CD4-positive, alpha-beta memory T cell (primary cell): ENCODE measurements around the gene CPEB3. TPM values are rescaled to one million over a fixed set of nuclear protein-coding genes. Genes with fewer than 3 reads are reported as not detected.

Experiments used
- CTCF ChIA-PET: fragments of 350-600 bp; sonication (Branson Sonifier 250); formaldehyde crosslinking; loops from one replicate; lab custom pipeline; 2021; ENCODE audit warnings: inconsistent platforms; ENCODE audit not compliant: partially characterized antibody; lab: Charles Lee
- POLR2A ChIA-PET: fragments of 350-600 bp; sonication (Branson Sonifier 250); formaldehyde crosslinking; loops from one replicate; lab custom pipeline; 2021; ENCODE audit not compliant: partially characterized antibody; lab: Charles Lee
- DNase-seq, 5 donors: peaks; one replicate each; pipeline versions ENCODE4 v3.0.0 to v3.0.0-alpha.2; 2020 to 2022; ENCODE audit warnings: mixed read lengths in 1 of 5
- H3K27ac ChIP-seq: one replicate; pipeline ENCODE4 v1.7.0; 2013; ENCODE audit warnings: low read depth, low read length
- H3K27me3 ChIP-seq: 2 replicates; pipeline ENCODE4 v1.7.0; 2013; ENCODE audit warnings: mild to moderate bottlenecking, low read length, moderate library complexity; ENCODE audit not compliant: insufficient read depth
- H3K36me3 ChIP-seq: 2 replicates; pipeline ENCODE4 v1.7.0; 2013; ENCODE audit warnings: mild to moderate bottlenecking, low read length, moderate library complexity; ENCODE audit not compliant: insufficient read depth
- H3K4me1 ChIP-seq: 2 replicates; pipeline ENCODE4 v1.7.0; 2013; ENCODE audit warnings: mild to moderate bottlenecking, low read length, moderate library complexity; ENCODE audit not compliant: insufficient read depth
- H3K4me3 ChIP-seq, 2 donors: one replicate each; pipeline ENCODE4 v1.7.0; 2013; ENCODE audit warnings: low read length in 2 of 2, mild to moderate bottlenecking in 1 of 2
- H3K9me3 ChIP-seq, 2 donors: one replicate each; pipeline ENCODE4 v1.7.0; 2013; ENCODE audit warnings: low read length in 2 of 2, control low read depth in 1 of 2; ENCODE audit not compliant: control insufficient read depth in 1 of 2
- H3K27ac Mint-ChIP-seq, 7 donors: one replicate each; pipeline ENCODE4 v1.8.0; 2020 to 2021; ENCODE audit warnings: mixed read lengths in 7 of 7, mild to moderate bottlenecking in 6 of 7, inconsistent platforms in 3 of 7, moderate library complexity in 3 of 7
- H3K27me3 Mint-ChIP-seq, 2 donors: one replicate each; pipeline ENCODE4 v1.8.0; 2020 to 2021; ENCODE audit warnings: mixed read lengths in 2 of 2
- H3K36me3 Mint-ChIP-seq, 2 donors: one replicate each; pipeline ENCODE4 v1.8.0; 2020 to 2021; ENCODE audit warnings: mixed read lengths in 2 of 2, inconsistent platforms in 1 of 2, mild to moderate bottlenecking in 1 of 2
- H3K4me1 Mint-ChIP-seq, 4 donors: one replicate each; pipeline ENCODE4 v1.8.0; 2020 to 2021; ENCODE audit warnings: mixed read lengths in 4 of 4, mild to moderate bottlenecking in 1 of 4
- H3K4me3 Mint-ChIP-seq, 8 donors: one replicate each; pipeline ENCODE4 v1.8.0; 2020 to 2021; ENCODE audit warnings: mixed read lengths in 8 of 8, mild to moderate bottlenecking in 7 of 8, moderate library complexity in 6 of 8, inconsistent platforms in 3 of 8
- H3K9me3 Mint-ChIP-seq, 8 donors: one replicate each; pipeline ENCODE4 v1.8.0; 2020 to 2021; ENCODE audit warnings: mixed read lengths in 8 of 8, mild to moderate bottlenecking in 5 of 8, inconsistent platforms in 3 of 8, moderate library complexity in 1 of 8
- intact Hi-C: fragments of 100-400 bp; cut with micrococcal nuclease; formaldehyde crosslinking; loops from one replicate; pipeline ENCODE4 v1.15.1; 2023
- polyA plus RNA-seq, 2 donors: library from polyadenylated mRNA; unstranded; fragments of 300-500 nt; fragmentation: Illumina TruSeq; gene quantifications; one replicate each; pipeline ENCODE4 v1.2.3, GENCODE V29; 2021
- total RNA-seq, 2 experiments: library from RNA; stranded (reverse); gene quantifications; one replicate each; pipeline ENCODE4 v1.2.3, GENCODE V29; 2021

The CPEB3 gene
- total and polyA plus RNA-seq, 4 experiments from 2014 or later = 0.88 to 3.8 (median 2.4) TPM

GRCh38 chr10:92009445-92009844 is 281.4 kb downstream of the CPEB3 start:
- peaks cover 11% of the 10 kb centered on the region for H3K36me3 ChIP-seq

GRCh38 chr10:92005978-92006377 is 284.9 kb downstream of the CPEB3 start:
- no peak overlapping the region for H3K27ac ChIP-seq
- no peaks in the 10 kb centered on the region for H3K9me3 ChIP-seq
- no peak overlapping the region for H3K4me3 ChIP-seq
- intact Hi-C loops = no loop called here
- Mint-ChIP-seq H3K4me1 (peaks cover 6 to 11% (median 10%) of the 10 kb centered on the region in 4 donors), H3K36me3 (peaks cover 60 to 79% of the 10 kb centered on the region in 2 donors), H3K27me3 (no peaks in the 10 kb centered on the region), H3K27ac (peak overlapping the region in 1 of 7 donors; percentile 62), H3K4me3 (no peak overlapping the region), H3K9me3 (peaks cover 0 to 1% (median 0%) of the 10 kb centered on the region in 8 donors)
- POLR2A ChIA-PET = no interaction called here
- CTCF ChIA-PET = no interaction called here
- DNase-seq = no peak
- H3K27me3 ChIP-seq = no peaks in the 10 kb centered on the region
- H3K36me3 ChIP-seq = no peaks in the 10 kb centered on the region
- peaks cover 9% of the 10 kb centered on the region for H3K4me1 ChIP-seq

More at GRCh38 chr10:92009445-92009844, 281.4 kb downstream of the CPEB3 start:
- Mint-ChIP-seq H3K27ac (peak overlapping the region in 1 of 7 donors; percentile 53), H3K36me3 (peaks cover 60 to 61% of the 10 kb centered on the region in 2 donors), H3K9me3 (peaks cover 0 to 1% (median 0%) of the 10 kb centered on the region in 8 donors), H3K4me1 (peaks cover 6 to 10% (median 8%) of the 10 kb centered on the region in 4 donors), H3K4me3 (no peak overlapping the region), H3K27me3 (no peaks in the 10 kb centered on the region)
- CTCF ChIA-PET = interaction anchor here (0.5 to 1.3 kb wide), 3 partner anchors 15 to 323 kb away, joined by 3 read pairs; no protein-coding TSS in a partner anchor
- Histone ChIP-seq H3K4me3 (no peak overlapping the region), H3K27me3 (no peaks in the 10 kb centered on the region), H3K9me3 (no peaks in the 10 kb centered on the region), H3K4me1 (peaks cover 9% of the 10 kb centered on the region), H3K27ac (no peak overlapping the region)
- no peak for DNase-seq
- POLR2A ChIA-PET = no interaction called here
- intact Hi-C loops = no loop called here

DNA sequence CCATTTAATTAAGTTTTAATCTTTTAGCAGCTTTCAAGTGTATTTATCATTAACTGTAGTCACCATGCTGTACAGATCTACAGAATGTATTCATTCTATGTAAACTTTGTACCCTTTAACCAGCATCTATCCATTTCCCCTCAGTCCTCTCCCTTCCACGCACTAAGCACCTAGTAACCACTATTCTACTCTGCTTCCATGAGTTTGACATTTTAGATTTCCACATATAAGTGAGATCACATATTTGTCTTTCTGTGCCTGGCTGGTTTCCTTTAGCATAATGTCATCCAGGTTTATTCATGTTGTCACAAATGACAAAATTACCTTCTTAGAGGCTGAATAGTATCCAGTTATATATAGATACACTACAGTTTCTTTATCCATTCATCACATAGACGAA is 287.6 kb downstream of the CPEB3 start:
- H3K27me3 Mint-ChIP-seq = no peaks in the 10 kb centered on the region
- peaks cover 67 to 73% of the 10 kb centered on the region in 2 donors for H3K36me3 Mint-ChIP-seq
- H3K9me3 Mint-ChIP-seq = peaks cover 0 to 4% (median 0%) of the 10 kb centered on the region in 8 donors
- H3K4me1 Mint-ChIP-seq = peaks cover 0 to 4% (median 2%) of the 10 kb centered on the region in 4 donors
- Histone ChIP-seq H3K27ac (no peak overlapping the region), H3K4me1 (peaks cover 2% of the 10 kb centered on the region), H3K4me3 (no peak overlapping the region), H3K36me3 (no peaks in the 10 kb centered on the region), H3K27me3 (no peaks in the 10 kb centered on the region), H3K9me3 (no peaks in the 10 kb centered on the region)
- ChIA-PET POLR2A (no interaction called here), CTCF (no interaction called here)
- H3K27ac Mint-ChIP-seq = no peak overlapping the region
- H3K4me3 Mint-ChIP-seq = no peak overlapping the region
- no peak for DNase-seq
- intact Hi-C loops = no loop called here

DNA sequence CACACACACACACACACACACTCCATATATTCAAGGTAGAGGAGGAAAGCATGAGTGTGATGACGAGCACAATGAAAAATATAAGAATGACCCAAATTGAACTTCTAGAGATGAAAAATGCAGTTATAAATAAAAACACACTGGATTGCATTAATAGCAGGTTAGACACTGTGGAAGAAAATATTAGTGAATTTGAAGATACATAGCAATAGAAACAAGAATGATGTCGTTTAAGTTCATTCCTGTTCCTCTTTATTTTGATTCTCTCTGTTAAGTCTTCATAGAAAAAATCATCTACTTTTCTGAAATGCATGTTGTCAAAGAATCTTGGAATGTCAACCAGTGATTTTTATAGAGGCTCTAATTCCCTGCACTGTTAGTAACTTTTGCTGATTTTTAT is 288.9 kb downstream of the CPEB3 start:
- no peak overlapping the region for H3K27ac Mint-ChIP-seq
- H3K9me3 Mint-ChIP-seq = peaks cover 0 to 4% (median 0%) of the 10 kb centered on the region in 8 donors
- H3K27me3 Mint-ChIP-seq = no peaks in the 10 kb centered on the region
- Histone ChIP-seq H3K4me3 (no peak overlapping the region), H3K27ac (no peak overlapping the region), H3K9me3 (no peaks in the 10 kb centered on the region), H3K36me3 (no peaks in the 10 kb centered on the region), H3K4me1 (no peaks in the 10 kb centered on the region), H3K27me3 (no peaks in the 10 kb centered on the region)
- DNase-seq = no peak
- H3K36me3 Mint-ChIP-seq = peaks cover 71 to 79% of the 10 kb centered on the region in 2 donors
- intact Hi-C loops = no loop called here
- H3K4me1 Mint-ChIP-seq = peaks cover 0 to 4% (median 2%) of the 10 kb centered on the region in 4 donors
- ChIA-PET CTCF (no interaction called here), POLR2A (no interaction called here)
- H3K4me3 Mint-ChIP-seq = no peak overlapping the region

GRCh38 chr10:92001581-92001980 is 289.3 kb downstream of the CPEB3 start:
- H3K4me3 ChIP-seq = no peak overlapping the region
- intact Hi-C loops = no loop called here
- no peak for DNase-seq
- H3K36me3 ChIP-seq = no peaks in the 10 kb centered on the region
- H3K27ac ChIP-seq = no peak overlapping the region
- H3K4me1 Mint-ChIP-seq = peaks cover 0 to 4% (median 2%) of the 10 kb centered on the region in 4 donors
- no peaks in the 10 kb centered on the region for H3K27me3 ChIP-seq
- CTCF ChIA-PET = no interaction called here
- peaks cover 0 to 4% (median 0%) of the 10 kb centered on the region in 8 donors for H3K9me3 Mint-ChIP-seq
- H3K27ac Mint-ChIP-seq = no peak overlapping the region
- peaks cover 72 to 82% of the 10 kb centered on the region in 2 donors for H3K36me3 Mint-ChIP-seq
- H3K4me1 ChIP-seq = no peaks in the 10 kb centered on the region
- no peaks in the 10 kb centered on the region for H3K9me3 ChIP-seq
- POLR2A ChIA-PET = no interaction called here
- H3K4me3 Mint-ChIP-seq = no peak overlapping the region
- no peaks in the 10 kb centered on the region for H3K27me3 Mint-ChIP-seq

Other genes starting within 250 kb of the CPEB3 start
- gene MARCHF5, start 89 bp upstream of the CPEB3 start, total RNA-seq = 10 to 100 TPM; 38.6 to 40.8 TPM
- gene MARCHF5, start 89 bp upstream of the CPEB3 start, polyA plus RNA-seq = 10 to 100 TPM; 26.7 to 30.8 TPM